Cardiac fibroblast (primary cell): ENCODE data around the gene SCN4A.
A peak's percentile ranks its signal among the peaks of the same experiment; 100 is the strongest.

Experiments
- DNase-seq, 2 donors: peaks; one replicate each; pipeline versions ENCODE4 v3.0.0 to v3.0.0-alpha.2; 2010; ENCODE audit warnings: low read depth in 2 of 2
- H3K4me3 ChIP-seq, 2 donors: replicated peaks in 1 of 2; 1 replicate in 1 of 2; 2 replicates in 1 of 2; pipeline ENCODE4 v1.5.1; 2011; ENCODE audit warnings: low read depth in 2 of 2, low read length in 2 of 2, mild to moderate bottlenecking in 2 of 2, moderate library complexity in 1 of 2
- TF ChIP-seq, protein P1 (sequence below): IDR thresholded peaks from one replicate; pipeline ENCODE4 v1.5.1; 2011; ENCODE audit warnings: low read depth, mild to moderate bottlenecking, low read length, inconsistent platforms

Gene SCN4A

DNA sequence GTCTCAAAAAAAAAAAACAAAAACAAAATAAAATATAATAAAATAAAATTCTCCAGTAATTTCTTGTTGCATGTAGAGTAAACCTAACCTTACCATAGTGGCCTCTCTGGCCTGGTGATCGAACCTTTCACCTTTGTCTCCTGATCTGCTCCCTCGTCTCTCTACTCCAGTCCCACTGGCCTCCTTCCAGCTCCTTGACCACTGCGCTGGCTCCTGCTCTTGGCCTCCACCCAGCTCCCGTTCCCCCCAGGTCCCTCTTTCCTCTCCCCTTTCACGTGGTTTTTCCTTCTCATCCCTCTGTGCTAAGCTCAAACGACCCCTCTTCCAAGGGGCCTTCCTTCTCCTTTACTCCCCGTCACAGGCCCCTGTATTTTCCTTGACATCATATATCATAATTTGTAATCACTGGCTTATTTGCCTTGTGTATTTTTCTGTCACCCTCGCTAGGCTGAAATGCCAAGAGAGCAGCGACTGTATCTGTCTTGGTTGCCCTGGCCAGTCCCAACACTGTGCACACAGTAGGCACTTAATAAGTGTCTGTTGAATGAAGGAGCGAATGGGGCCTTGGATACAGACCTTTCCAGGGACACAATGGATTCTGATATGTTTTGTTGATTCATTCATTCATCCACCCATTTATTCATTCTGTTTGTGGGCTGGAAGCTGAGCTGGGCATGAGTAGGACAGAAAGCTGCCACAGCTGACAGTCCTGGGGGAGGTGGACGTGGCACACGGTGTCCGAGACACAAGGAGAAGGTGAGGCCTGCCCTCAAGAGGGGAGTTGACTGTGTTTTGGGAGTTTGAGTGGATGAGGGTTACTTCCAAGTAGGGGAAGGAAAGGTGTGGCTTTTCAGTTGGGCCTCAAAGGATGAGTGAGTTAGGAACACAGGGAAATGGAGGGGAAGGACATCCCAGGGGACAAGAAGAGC lies 5.8 kb upstream of the SCN4A start:
- TF ChIP-seq, protein P1, sequence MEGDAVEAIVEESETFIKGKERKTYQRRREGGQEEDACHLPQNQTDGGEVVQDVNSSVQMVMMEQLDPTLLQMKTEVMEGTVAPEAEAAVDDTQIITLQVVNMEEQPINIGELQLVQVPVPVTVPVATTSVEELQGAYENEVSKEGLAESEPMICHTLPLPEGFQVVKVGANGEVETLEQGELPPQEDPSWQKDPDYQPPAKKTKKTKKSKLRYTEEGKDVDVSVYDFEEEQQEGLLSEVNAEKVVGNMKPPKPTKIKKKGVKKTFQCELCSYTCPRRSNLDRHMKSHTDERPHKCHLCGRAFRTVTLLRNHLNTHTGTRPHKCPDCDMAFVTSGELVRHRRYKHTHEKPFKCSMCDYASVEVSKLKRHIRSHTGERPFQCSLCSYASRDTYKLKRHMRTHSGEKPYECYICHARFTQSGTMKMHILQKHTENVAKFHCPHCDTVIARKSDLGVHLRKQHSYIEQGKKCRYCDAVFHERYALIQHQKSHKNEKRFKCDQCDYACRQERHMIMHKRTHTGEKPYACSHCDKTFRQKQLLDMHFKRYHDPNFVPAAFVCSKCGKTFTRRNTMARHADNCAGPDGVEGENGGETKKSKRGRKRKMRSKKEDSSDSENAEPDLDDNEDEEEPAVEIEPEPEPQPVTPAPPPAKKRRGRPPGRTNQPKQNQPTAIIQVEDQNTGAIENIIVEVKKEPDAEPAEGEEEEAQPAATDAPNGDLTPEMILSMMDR = no peak
- no peak for DNase-seq
- H3K4me3 ChIP-seq = no peak overlapping the region

DNA sequence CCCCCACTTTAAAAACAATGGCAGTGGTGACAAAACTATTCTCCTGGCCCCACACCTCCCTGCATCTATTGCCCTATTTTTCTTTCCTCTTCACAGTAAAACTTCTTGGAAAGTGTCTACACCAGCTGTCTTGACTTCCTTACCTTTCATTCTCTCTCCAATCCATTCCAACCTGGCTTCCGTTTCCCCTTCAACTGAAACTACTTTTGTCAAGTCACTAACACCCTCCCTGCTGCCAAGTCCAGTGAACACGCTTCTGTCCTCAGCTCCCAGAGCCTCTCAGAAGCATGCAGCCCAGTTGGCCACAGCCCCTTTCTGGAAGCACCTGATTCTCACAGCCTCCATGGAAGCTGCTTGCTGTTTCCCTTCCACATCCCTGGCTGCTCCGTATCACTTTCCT lies 4.0 kb upstream of the SCN4A start:
- TF ChIP-seq, protein P1 = no peak
- DNase-seq = no peak
- H3K4me3 ChIP-seq = no peak overlapping the region

DNA sequence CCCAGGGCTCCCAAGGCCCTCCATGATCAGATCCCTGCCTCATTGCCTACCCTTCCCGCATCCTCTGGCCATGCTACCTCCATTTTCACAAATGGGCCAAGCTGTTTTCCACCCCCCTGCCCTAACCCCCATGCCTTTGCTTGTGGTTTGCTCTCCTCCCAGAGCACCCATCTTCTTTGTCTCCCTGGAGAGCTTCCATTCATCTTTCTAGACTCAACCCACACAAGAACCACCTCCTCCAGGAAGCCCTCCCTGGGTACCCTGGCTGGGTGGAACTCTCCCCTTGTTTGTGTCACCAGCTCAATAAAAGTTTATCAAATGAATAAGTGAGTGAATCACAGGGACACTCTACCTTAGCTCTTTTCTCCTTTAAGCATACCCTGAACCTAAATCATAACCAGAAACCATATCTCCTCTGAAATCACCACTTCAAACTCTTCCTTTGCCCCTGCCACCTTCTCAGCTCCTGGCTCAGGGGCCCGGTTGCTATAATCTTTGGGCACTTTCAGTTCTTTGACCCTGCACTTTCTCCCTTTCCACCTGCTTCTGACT lies 2.9 kb upstream of the SCN4A start:
- TF ChIP-seq, protein P1 = no peak
- no peak overlapping the region for H3K4me3 ChIP-seq
- DNase-seq = no peak

DNA sequence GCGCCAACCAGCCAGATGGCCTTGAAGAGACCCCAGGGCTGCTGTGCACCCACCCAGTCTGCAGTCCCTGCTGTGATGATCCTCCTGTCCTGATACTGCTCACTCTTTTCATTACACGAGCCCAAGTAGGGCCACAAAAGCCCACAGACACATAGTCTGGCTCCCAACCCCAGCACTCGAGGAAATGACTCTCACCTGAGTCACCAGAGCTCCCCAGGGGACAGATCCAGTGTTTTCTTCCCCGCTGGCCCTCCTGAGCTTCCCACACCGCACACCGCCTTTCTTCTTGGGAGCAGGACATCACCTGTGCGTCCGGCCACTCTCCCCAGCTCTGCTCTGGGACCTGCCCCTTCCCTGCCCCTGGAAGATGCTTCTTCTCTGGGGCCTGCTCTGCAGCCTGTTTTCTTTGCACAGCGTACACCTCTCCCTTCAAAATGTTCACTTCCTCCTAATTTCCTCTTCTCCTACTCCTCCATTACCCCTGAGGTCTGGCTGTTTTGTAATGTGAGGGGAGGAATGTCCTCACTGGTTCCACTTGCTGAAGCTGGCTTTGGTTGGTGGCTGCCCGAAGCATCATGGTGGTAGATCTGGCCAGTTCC lies 2.0 kb upstream of the SCN4A start:
- no peak overlapping the region for H3K4me3 ChIP-seq
- TF ChIP-seq, protein P1 = no peak
- DNase-seq = peak in 1 of 2 donors; percentile 78

DNA sequence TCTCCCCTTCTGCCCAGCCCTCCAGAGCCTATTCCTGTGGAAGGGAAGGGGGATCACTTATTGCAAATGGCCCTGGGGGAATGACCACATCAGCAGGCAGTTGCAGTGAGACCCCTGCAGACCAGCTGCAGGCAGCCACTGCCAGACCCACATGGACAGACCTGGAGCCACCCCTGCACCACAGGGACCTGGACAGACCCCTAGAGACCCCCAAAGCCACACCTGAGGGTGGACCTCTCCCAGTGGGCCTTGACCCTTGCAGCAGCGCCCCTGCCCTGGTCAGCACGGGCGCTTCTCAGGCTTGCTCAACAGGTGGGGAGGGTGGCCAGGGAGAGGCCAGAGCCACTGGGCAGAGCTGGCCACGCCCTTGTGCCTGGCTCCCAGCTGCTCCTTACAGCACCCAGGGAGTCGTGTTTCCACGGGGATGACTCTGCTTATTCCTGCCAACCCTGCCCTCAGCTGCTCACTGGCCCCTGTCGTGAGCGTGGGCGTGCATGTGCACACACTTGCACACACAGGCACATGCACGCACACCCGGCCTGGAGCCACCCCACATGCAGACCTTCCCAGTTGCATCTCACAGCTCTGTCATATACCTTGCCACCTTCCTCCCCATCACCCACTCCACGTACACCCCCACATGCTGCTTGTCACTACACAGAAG lies 1.3 kb upstream of the SCN4A start:
- H3K4me3 ChIP-seq = no peak overlapping the region
- DNase-seq = no peak
- TF ChIP-seq, protein P1 = no peak

DNA sequence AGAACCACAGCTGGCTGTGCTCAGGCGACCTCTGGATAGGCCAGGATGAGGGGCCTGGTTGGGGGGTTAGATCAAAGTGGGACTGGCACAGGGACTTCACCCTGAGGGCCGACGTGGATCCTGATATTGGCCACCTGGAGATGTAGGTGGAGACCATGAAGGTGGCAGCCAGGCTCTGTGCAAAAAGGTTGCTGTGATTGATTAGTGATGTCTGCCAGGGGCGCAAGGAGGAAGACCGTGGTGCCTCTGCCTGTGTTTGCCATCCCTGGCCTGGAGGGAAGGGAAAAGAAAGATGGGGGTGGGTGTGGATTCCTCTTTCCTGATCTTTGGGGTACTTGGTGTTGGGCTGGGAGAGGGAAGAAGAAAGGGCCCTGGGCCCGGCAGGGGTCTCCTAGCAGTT lies 529 bp upstream of the SCN4A start:
- DNase-seq = no peak
- TF ChIP-seq, protein P1 = no peak
- H3K4me3 ChIP-seq = no peak overlapping the region
